ENCODE data around the gene SCYL1. TPM values are rescaled to one million over a fixed set of nuclear protein-coding genes. Genes with fewer than 3 reads are reported as not detected.

The SCYL1 gene
- total and polyA plus RNA-seq, 2 donors (not counting 1 experiment from before 2014, with no cell fraction given), result 76.5 to 85.5 TPM

- Histone ChIP-seq H3K9ac (ENCODE audit: low read length) (peak within 1 kb of the TSS; percentile 83), H4K20me1 (ENCODE audit: control insufficient read depth, insufficient read depth, low read length, poor library complexity, severe bottlenecking) (peaks cover 39% of the 10 kb centered on the region), H3K4me3 (ENCODE audit: control extremely low read depth in 1 of 5, extremely low read depth in 1 of 5, insufficient read depth in 1 of 5, low read depth in 2 of 5, low read length in 4 of 5) (peak within 1 kb of the TSS; percentile 58 to 89 (median 83)), H3K9me3 (ENCODE audit: control extremely low read depth in 1 of 3, control insufficient read depth in 2 of 3, insufficient read depth in 1 of 3, low read length in 2 of 3) (no peaks in the 10 kb centered on the region), H3K4me1 (ENCODE audit: control insufficient read depth in 2 of 2, insufficient read depth in 2 of 2, low read length in 2 of 2) (peaks cover 58 to 77% of the 10 kb centered on the region in 2 donors), H3K4me2 (replicated peaks; ENCODE audit: low read depth, low read length, poor library complexity, severe bottlenecking) (peak within 1 kb of the TSS; percentile 100), H3K27me3 (replicated peaks in 1 of 4; ENCODE audit: control extremely low read depth in 1 of 4, control insufficient read depth in 3 of 4, insufficient read depth in 4 of 4, low read length in 3 of 4) (no peaks in the 10 kb centered on the region), H3K36me3 (replicated peaks in 1 of 2; ENCODE audit: control extremely low read depth in 1 of 2, control insufficient read depth in 1 of 2, extremely low read depth in 1 of 2, insufficient read depth in 2 of 2, low read length in 1 of 2) (peaks cover 0 to 6% of the 10 kb centered on the region in 2 experiments), H3K27ac (ENCODE audit: low read length in 2 of 2) (peak within 1 kb of the TSS; percentile 96 to 97), H2AFZ (ENCODE audit: insufficient read depth, low read depth, low read length, poor library complexity, severe bottlenecking) (peak within 1 kb of the TSS; percentile 75), H3K79me2 (ENCODE audit: control insufficient read depth, insufficient read depth, low read length) (peaks cover 65% of the 10 kb centered on the region)
- DNase-seq (peak; percentile 99), ATAC-seq (ENCODE audit: low read depth) (peak; percentile 67)
- CTCF ChIA-PET, result interaction anchor here (0.6 to 5.1 kb wide), 13 partner anchors 10 to 318 kb away, joined by 3 to 86 read pairs (median 5); partner anchors contain the start of genes FIBP and KCNK7
- H3K27me3 Mint-ChIP-seq, result no peaks in the 10 kb centered on the region
- intact Hi-C loops (cut with micrococcal nuclease), result loop anchor here (1.0 to 10.0 kb wide), 13 partner anchors 12 to 825 kb away; partner anchors contain the start of genes BANF1, EIF1AD, KAT5 and LTBP3
- H3K27ac Mint-ChIP-seq, result peak within 1 kb of the TSS; percentile 99
- POLR2A ChIA-PET, result interaction anchor here (0.5 to 1.5 kb wide), 12 partner anchors 18 to 709 kb away, joined by 3 to 16 read pairs (median 4); partner anchors contain the start of genes PCNX3, RELA and SCYL1
- under 1% methylated on average over 79 of the region's 89 CpGs for WGBS (ENCODE audit: insufficient coverage)
- peaks cover 75% of the 10 kb centered on the region for H3K4me1 Mint-ChIP-seq
- H3K9me3 Mint-ChIP-seq (ENCODE audit: insufficient read depth), result no peaks in the 10 kb centered on the region
- TF ChIP-seq, protein P1, sequence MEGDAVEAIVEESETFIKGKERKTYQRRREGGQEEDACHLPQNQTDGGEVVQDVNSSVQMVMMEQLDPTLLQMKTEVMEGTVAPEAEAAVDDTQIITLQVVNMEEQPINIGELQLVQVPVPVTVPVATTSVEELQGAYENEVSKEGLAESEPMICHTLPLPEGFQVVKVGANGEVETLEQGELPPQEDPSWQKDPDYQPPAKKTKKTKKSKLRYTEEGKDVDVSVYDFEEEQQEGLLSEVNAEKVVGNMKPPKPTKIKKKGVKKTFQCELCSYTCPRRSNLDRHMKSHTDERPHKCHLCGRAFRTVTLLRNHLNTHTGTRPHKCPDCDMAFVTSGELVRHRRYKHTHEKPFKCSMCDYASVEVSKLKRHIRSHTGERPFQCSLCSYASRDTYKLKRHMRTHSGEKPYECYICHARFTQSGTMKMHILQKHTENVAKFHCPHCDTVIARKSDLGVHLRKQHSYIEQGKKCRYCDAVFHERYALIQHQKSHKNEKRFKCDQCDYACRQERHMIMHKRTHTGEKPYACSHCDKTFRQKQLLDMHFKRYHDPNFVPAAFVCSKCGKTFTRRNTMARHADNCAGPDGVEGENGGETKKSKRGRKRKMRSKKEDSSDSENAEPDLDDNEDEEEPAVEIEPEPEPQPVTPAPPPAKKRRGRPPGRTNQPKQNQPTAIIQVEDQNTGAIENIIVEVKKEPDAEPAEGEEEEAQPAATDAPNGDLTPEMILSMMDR (IDR thresholded peaks at IDR 0.05), result peak; percentile 48
- TF ChIP-seq EZH2 (IDR thresholded peaks at IDR 0.05; ENCODE audit: borderline replicate concordance, insufficient read depth, low read depth, low read length, poor library complexity, severe bottlenecking), result no peak
- H3K4me3 Mint-ChIP-seq, result peak within 1 kb of the TSS; percentile 99
Measured at GRCh38 chr11:65569973-65570918, 45.4 kb downstream of the SCYL1 start, which contains the start of gene ZNRD2. TSS of gene ZNRD2 (plus strand) at chr11:65570477. CDS start at chr11:65570492, 15 bp downstream.

Data from B cell (primary cell).